Spleen (tissue), 11 donors: ENCODE results near the gene SERINC3. TPM values are rescaled to one million over a fixed set of nuclear protein-coding genes. Genes with fewer than 3 reads are reported as not detected.

ENCODE experiments used
- DNase-seq: peaks from one replicate; pipeline ENCODE4 v3.0.0-alpha.2; 2020
- H3K27ac ChIP-seq, 8 donors: fragments of 200-600 bp; sonication (generic) in 7 of 8; 1 replicate in 4 of 8; 2 replicates in 4 of 8; pipeline versions ENCODE4 v1.5.0 to v1.8.0; 2016 to 2021; ENCODE audit warnings: inconsistent platforms in 4 of 8, mild to moderate bottlenecking in 4 of 8, moderate library complexity in 1 of 8
- H3K27me3 ChIP-seq, 7 donors: fragments of 200-600 bp; sonication (generic) in 6 of 7; replicated peaks in 1 of 7; 1 replicate in 4 of 7; 2 replicates in 3 of 7; pipeline versions ENCODE4 v1.5.0 to v1.8.0; 2016 to 2021; ENCODE audit warnings: inconsistent platforms in 3 of 7, mild to moderate bottlenecking in 1 of 7
- H3K36me3 ChIP-seq, 6 donors: fragments of 200-600 bp; sonication (generic) in 5 of 6; 1 replicate in 4 of 6; 2 replicates in 2 of 6; pipeline versions ENCODE4 v1.5.0 to v1.8.0; 2016 to 2021; ENCODE audit warnings: inconsistent platforms in 2 of 6
- H3K4me1 ChIP-seq, 6 donors: fragments of 200-600 bp; sonication (generic) in 5 of 6; 1 replicate in 3 of 6; 2 replicates in 3 of 6; pipeline versions ENCODE4 v1.5.0 to v1.8.0; 2016 to 2021; ENCODE audit warnings: inconsistent platforms in 3 of 6
- H3K4me3 ChIP-seq, 8 donors: fragments of 200-600 bp; sonication (generic) in 7 of 8; 1 replicate in 4 of 8; 2 replicates in 4 of 8; pipeline versions ENCODE4 v1.5.0 to v1.8.0; 2016 to 2021; ENCODE audit warnings: inconsistent platforms in 4 of 8, mild to moderate bottlenecking in 4 of 8, moderate library complexity in 2 of 8
- H3K9me3 ChIP-seq, 8 donors: fragments of 200-600 bp; sonication (generic) in 7 of 8; 1 replicate in 4 of 8; 2 replicates in 4 of 8; pipeline versions ENCODE4 v1.5.0 to v1.8.0; 2016 to 2021; ENCODE audit warnings: inconsistent platforms in 4 of 8
- CTCF ChIP-seq, 11 experiments: fragments of 200-600 bp in 7 of 11; fragments of 450-650 bp in 4 of 11; sonication (generic) in 4 of 11; IDR thresholded peaks in 8 of 11; conservative IDR thresholded peaks in 3 of 11; 1 replicate in 7 of 11; 2 replicates in 4 of 11; pipeline versions ENCODE4 v1.4.0 to v1.8.0; 2016 to 2021; ENCODE audit warnings: antibody characterized with exemption in 11 of 11, inconsistent platforms in 4 of 11, mild to moderate bottlenecking in 1 of 11
- POLR2A ChIP-seq, 3 donors: fragments of 450-650 bp; IDR thresholded peaks; one replicate each; pipeline ENCODE4 v1.5.1; 2017; ENCODE audit warnings: antibody characterized with exemption in 3 of 3, mild to moderate bottlenecking in 1 of 3
- POLR2AphosphoS5 ChIP-seq, 3 donors: sonication (generic); formaldehyde crosslinking; IDR thresholded peaks; one replicate each; pipeline ENCODE4 v1.5.1; 2017; ENCODE audit warnings: antibody characterized with exemption in 3 of 3
- WGBS, 5 donors: extraction: QIAGEN DNeasy Blood & Tissue Kit in 3 of 5; methylation state at CpG; one replicate each; pipeline versions ENCODE4 v1.1.5 to v1.1.7; 2013 to 2018; 5-methylcytosine and 5-hydroxymethylcytosine counted together
- intact Hi-C: fragments of 100-400 bp; cut with DNase I; formaldehyde crosslinking; loops from one replicate; pipeline ENCODE4 v1.15.0; 2023; ENCODE audit warnings: low total_unique reads
- polyA plus RNA-seq, 3 donors: library from polyadenylated mRNA; stranded (reverse); fragments of 200-250 nt; gene quantifications; one replicate each; pipeline ENCODE4 v1.2.1, GENCODE V29; 2013
- total RNA-seq, 7 donors: library from RNA; depleted of rRNA in 3 of 7; stranded (reverse); fragments of >200 nt in 3 of 7; fragmentation: NEBNext Ultra II Directional in 4 of 7; extraction: Animal tissue kit (Norgen Biotek cat#: 25700) in 4 of 7; gene quantifications; one replicate each; pipeline versions ENCODE4 v1.1.0 to v1.2.1, GENCODE V29; 2016 to 2021
- donor health status: healthy with polysubstance abuse.
- donor health status: DM: no; HTN: no; CAD: no; lungs with moderate emphysema.
- donor health status: DM: no; HTN: no; CAD: no.
- donor health status: Bipolar disorder and iron deficiency.
- donor health status: healthy.
- donor health status: DM: no; HTN: no; CAD: no.
- donor health status: DM: yes; HTN: yes; CAD: no.

Gene SERINC3
- total and polyA plus RNA-seq, 10 donors = 14.5 to 117 (median 85.5) TPM

GRCh38 chr20:44502968-44503367 is 18.9 kb downstream of the SERINC3 start:
- TF ChIP-seq POLR2AphosphoS5 (IDR thresholded peaks at IDR 0.05) = no peak
- no peak for TF ChIP-seq CTCF (IDR thresholded peaks at IDR 0.05 in 8 of 11, conservative IDR thresholded peaks at IDR 0.05 in 3 of 11)
- TF ChIP-seq POLR2A (IDR thresholded peaks at IDR 0.05) = no peak
- Histone ChIP-seq H3K4me3 (no peak overlapping the region), H3K4me1 (peaks cover 0 to under 1% (median 0%) of the 10 kb centered on the region in 6 donors), H3K27ac (no peak overlapping the region), H3K9me3 (no peaks in the 10 kb centered on the region), H3K27me3 (no peaks in the 10 kb centered on the region), H3K36me3 (peaks cover 4 to 100% (median 98%) of the 10 kb centered on the region in 6 donors)
- intact Hi-C loops = no loop called here
- no peak for DNase-seq
- WGBS, 5 donors = 94 to 99% (median 96%) methylated on average over 1 of the region's 1 CpG

GRCh38 chr20:44501448-44501847 is 20.4 kb downstream of the SERINC3 start:
- no peaks in the 10 kb centered on the region for H3K9me3 ChIP-seq
- peak overlapping the region in 1 of 8 donors; percentile 19 for H3K27ac ChIP-seq
- DNase-seq = no peak
- WGBS, 5 donors = 85 to 96% (median 90%) methylated on average over 5 of the region's 5 CpGs
- intact Hi-C loops = no loop called here
- peaks cover 4 to 100% (median 98%) of the 10 kb centered on the region in 6 donors for H3K36me3 ChIP-seq
- no peak for TF ChIP-seq POLR2A (IDR thresholded peaks at IDR 0.05)
- no peak for TF ChIP-seq CTCF (IDR thresholded peaks at IDR 0.05 in 8 of 11, conservative IDR thresholded peaks at IDR 0.05 in 3 of 11)
- no peak for TF ChIP-seq POLR2AphosphoS5 (IDR thresholded peaks at IDR 0.05)
- H3K4me1 ChIP-seq = peaks cover 0 to 15% (median 0%) of the 10 kb centered on the region in 6 donors
- H3K27me3 ChIP-seq = no peaks in the 10 kb centered on the region
- no peak overlapping the region for H3K4me3 ChIP-seq

- no peak overlapping the region for H3K27ac ChIP-seq
- no peak overlapping the region for H3K4me3 ChIP-seq
- 85 to 94% (median 92%) methylated on average over 3 of the region's 3 CpGs for WGBS, 5 donors
- peaks cover 0 to 25% (median under 1%) of the 10 kb centered on the region in 6 donors for H3K4me1 ChIP-seq
- no peaks in the 10 kb centered on the region for H3K27me3 ChIP-seq
- H3K9me3 ChIP-seq = no peaks in the 10 kb centered on the region
- intact Hi-C loops = no loop called here
- peaks cover 4 to 100% (median 98%) of the 10 kb centered on the region in 6 donors for H3K36me3 ChIP-seq
- DNase-seq = no peak
- TF ChIP-seq POLR2A (IDR thresholded peaks at IDR 0.05) (no peak), CTCF (IDR thresholded peaks at IDR 0.05 in 8 of 11, conservative IDR thresholded peaks at IDR 0.05 in 3 of 11) (no peak), POLR2AphosphoS5 (IDR thresholded peaks at IDR 0.05) (no peak)
Observed at GRCh38 chr20:44500221-44500620, 21.6 kb downstream of the SERINC3 start.

GRCh38 chr20:44497761-44498160 is 24.1 kb downstream of the SERINC3 start:
- Histone ChIP-seq H3K36me3 (peaks cover 0 to 100% (median 92%) of the 10 kb centered on the region in 6 donors), H3K27me3 (no peaks in the 10 kb centered on the region), H3K4me3 (no peak overlapping the region), H3K4me1 (peaks cover 0 to 33% (median 3%) of the 10 kb centered on the region in 6 donors), H3K9me3 (no peaks in the 10 kb centered on the region), H3K27ac (peak overlapping the region in 1 of 8 donors; percentile 84)
- no peak for TF ChIP-seq CTCF (IDR thresholded peaks at IDR 0.05 in 8 of 11, conservative IDR thresholded peaks at IDR 0.05 in 3 of 11)
- TF ChIP-seq POLR2A (IDR thresholded peaks at IDR 0.05) = no peak
- no peak for TF ChIP-seq POLR2AphosphoS5 (IDR thresholded peaks at IDR 0.05)
- DNase-seq = no peak
- 82 to 92% (median 86%) methylated on average over 3 of the region's 3 CpGs for WGBS, 5 donors
- intact Hi-C loops = no loop called here
